ENCODE measurements around the gene PDCD1. TPM values are rescaled to one million over a fixed set of nuclear protein-coding genes. Genes with fewer than 3 reads are reported as not detected.

Gene PDCD1
- total and polyA plus RNA-seq, 10 of the 15 experiments (the other 5 are each of a cell fraction or from before 2014, with no cell fraction given), result 0.62 to 6.4 (median 2.9) TPM; not detected in 2

- TF ChIP-seq ZNF687 (IDR thresholded peaks at IDR 0.05) (no peak), ZBTB40 (IDR thresholded peaks at IDR 0.05; ENCODE audit: borderline replicate concordance) (no peak), CREM (IDR thresholded peaks at IDR 0.05; ENCODE audit: low read depth) (0 out of 2 replicates have a peak, but pooled peaks have one; percentile 32), NRF1 (conservative IDR thresholded peaks at IDR 0.05; ENCODE audit: low read depth, low read length) (no peak), FOXK2 (IDR thresholded peaks at IDR 0.05) (no peak), GATAD2B (conservative IDR thresholded peaks at IDR 0.05; ENCODE audit: low read depth) (no peak), TBL1XR1 (IDR thresholded peaks at IDR 0.05; ENCODE audit: low read depth, low read length) (peak; percentile 92; the same call in 1 of the 2 replicates), SRF (IDR thresholded peaks at IDR 0.05; ENCODE audit: low read depth in 2 of 2, low read length in 2 of 2) (no peak), IRF4 (IDR thresholded peaks at IDR 0.05; ENCODE audit: low read depth, low read length) (peak; percentile 52; the same call in 1 of the 2 replicates), ATF3 (IDR thresholded peaks at IDR 0.05; ENCODE audit: borderline replicate concordance, extremely low read depth, low read depth, low read length) (no peak), TCF12 (IDR thresholded peaks at IDR 0.05; ENCODE audit: low read depth, low read length) (peak; percentile 93; the same call in 1 of the 2 replicates), POLR2A (IDR thresholded peaks at IDR 0.05; ENCODE audit: low read depth, low read length) (no peak), MTA2 (IDR thresholded peaks at IDR 0.05; ENCODE audit: low read depth) (peak; percentile 68; the same call in 1 of the 2 replicates), CTCF (IDR thresholded peaks at IDR 0.05 in 2 of 3, conservative IDR thresholded peaks at IDR 0.05 in 1 of 3; ENCODE audit: control insufficient read depth in 2 of 3, extremely low read depth in 1 of 3, insufficient read depth in 1 of 3, low read depth in 3 of 3, low read length in 3 of 3) (no peak), ZNF217 (IDR thresholded peaks at IDR 0.05) (no peak), CREB1 (IDR thresholded peaks at IDR 0.05; ENCODE audit: low read depth) (0 out of 2 replicates have a peak, but pooled peaks have one; percentile 16), BRCA1 (IDR thresholded peaks at IDR 0.05; ENCODE audit: low read depth, low read length) (no peak), BMI1 (IDR thresholded peaks at IDR 0.05; ENCODE audit: borderline replicate concordance) (no peak), ZNF384 (IDR thresholded peaks at IDR 0.05; ENCODE audit: borderline replicate concordance, low read depth, low read length) (no peak), MTA3 (IDR thresholded peaks at IDR 0.05; ENCODE audit: borderline replicate concordance, low read length) (no peak)
Measured at GRCh38 chr2:241813644-241814392, 44.9 kb downstream of the PDCD1 start (continued).
